ENCODE data around the gene SLC6A13.

SLC6A13 gene

GRCh38 chr12:267581-268482 lies 5.2 kb upstream of the SLC6A13 start:
- no peak for DNase-seq (ENCODE audit: low read depth, low spot score)
- no peak overlapping the region for H3K4me3 ChIP-seq (ENCODE audit: low read length)

- no peak overlapping the region for H3K4me3 ChIP-seq (ENCODE audit: low read length)
- DNase-seq (ENCODE audit: low read depth, low spot score), result peak; percentile 70
Measured at GRCh38 chr12:265096-265495, 2.5 kb upstream of the SLC6A13 start.

- H3K4me3 ChIP-seq (ENCODE audit: low read length), result no peak overlapping the region
- DNase-seq (ENCODE audit: low read depth, low spot score), result no peak
Measured at GRCh38 chr12:264269-264668, 1.6 kb upstream of the SLC6A13 start.

GRCh38 chr12:263574-263973 lies 938 bp upstream of the SLC6A13 start:
- no peak overlapping the region for H3K4me3 ChIP-seq (ENCODE audit: low read length)
- no peak for DNase-seq (ENCODE audit: low read depth, low spot score)

GRCh38 chr12:262113-262512 lies 523 bp downstream of the SLC6A13 start:
- no peak for DNase-seq (ENCODE audit: low read depth, low spot score)
- H3K4me3 ChIP-seq (ENCODE audit: low read length), result no peak overlapping the region

- DNase-seq (ENCODE audit: low read depth, low spot score), result no peak
- H3K4me3 ChIP-seq (ENCODE audit: low read length), result no peak overlapping the region
Measured at GRCh38 chr12:257521-258321, 4.9 kb downstream of the SLC6A13 start.

GRCh38 chr12:256958-257357 lies 5.7 kb downstream of the SLC6A13 start:
- no peak for DNase-seq (ENCODE audit: low read depth, low spot score)
- H3K4me3 ChIP-seq (ENCODE audit: low read length), result no peak overlapping the region

GRCh38 chr12:256225-256624 lies 6.4 kb downstream of the SLC6A13 start:
- no peak for DNase-seq (ENCODE audit: low read depth, low spot score)

GRCh38 chr12:254912-255311 lies 7.7 kb downstream of the SLC6A13 start:
- H3K4me3 ChIP-seq (ENCODE audit: low read length), result no peak overlapping the region
- no peak for DNase-seq (ENCODE audit: low read depth, low spot score)

More at GRCh38 chr12:256225-256624, 6.4 kb downstream of the SLC6A13 start:
- no peak overlapping the region for H3K4me3 ChIP-seq (ENCODE audit: low read length)

GRCh38 chr12:254039-254438 lies 8.6 kb downstream of the SLC6A13 start:
- no peak for DNase-seq (ENCODE audit: low read depth, low spot score)
- no peak overlapping the region for H3K4me3 ChIP-seq (ENCODE audit: low read length)

GRCh38 chr12:253116-253831 lies 9.4 kb downstream of the SLC6A13 start:
- no peak for DNase-seq (ENCODE audit: low read depth, low spot score)
- no peak overlapping the region for H3K4me3 ChIP-seq (ENCODE audit: low read length)

GRCh38 chr12:252636-253035 lies 10.0 kb downstream of the SLC6A13 start:
- no peak for DNase-seq (ENCODE audit: low read depth, low spot score)
- no peak overlapping the region for H3K4me3 ChIP-seq (ENCODE audit: low read length)

- no peak for DNase-seq (ENCODE audit: low read depth, low spot score)
Measured at GRCh38 chr12:247271-247670, 15.4 kb downstream of the SLC6A13 start.

GRCh38 chr12:243381-243780 lies 19.3 kb downstream of the SLC6A13 start:
- DNase-seq (ENCODE audit: low read depth, low spot score), result no peak
- H3K4me3 ChIP-seq (ENCODE audit: low read length), result no peak overlapping the region

More at GRCh38 chr12:247271-247670, 15.4 kb downstream of the SLC6A13 start:
- no peak overlapping the region for H3K4me3 ChIP-seq (ENCODE audit: low read length)

GRCh38 chr12:242496-242895 lies 20.1 kb downstream of the SLC6A13 start:
- H3K4me3 ChIP-seq (ENCODE audit: low read length), result no peak overlapping the region
- no peak for DNase-seq (ENCODE audit: low read depth, low spot score)

- no peak for DNase-seq (ENCODE audit: low read depth, low spot score)
- no peak overlapping the region for H3K4me3 ChIP-seq (ENCODE audit: low read length)
Measured at GRCh38 chr12:241266-241665, 21.4 kb downstream of the SLC6A13 start.

- no peak overlapping the region for H3K4me3 ChIP-seq (ENCODE audit: low read length)
- DNase-seq (ENCODE audit: low read depth, low spot score), result no peak
Measured at GRCh38 chr12:240566-240965, 22.1 kb downstream of the SLC6A13 start.

- no peak overlapping the region for H3K4me3 ChIP-seq (ENCODE audit: low read length)
- DNase-seq (ENCODE audit: low read depth, low spot score), result no peak
Measured at GRCh38 chr12:238736-239398, 23.8 kb downstream of the SLC6A13 start.

- H3K4me3 ChIP-seq (ENCODE audit: low read length), result no peak overlapping the region
- DNase-seq (ENCODE audit: low read depth, low spot score), result no peak
Measured at GRCh38 chr12:238116-238515, 24.5 kb downstream of the SLC6A13 start.

Measured in Jurkat, Clone E6-1 (cell line).